ENCODE data around the gene ABCF3.
A peak's percentile ranks its signal among the peaks of the same experiment; 100 is the strongest.
"Not testable (repeated sequence)": the region's sequence is repeated elsewhere in the genome, so short reads cannot be mapped to it uniquely, and the experiment has no call there.

ABCF3 gene

DNA sequence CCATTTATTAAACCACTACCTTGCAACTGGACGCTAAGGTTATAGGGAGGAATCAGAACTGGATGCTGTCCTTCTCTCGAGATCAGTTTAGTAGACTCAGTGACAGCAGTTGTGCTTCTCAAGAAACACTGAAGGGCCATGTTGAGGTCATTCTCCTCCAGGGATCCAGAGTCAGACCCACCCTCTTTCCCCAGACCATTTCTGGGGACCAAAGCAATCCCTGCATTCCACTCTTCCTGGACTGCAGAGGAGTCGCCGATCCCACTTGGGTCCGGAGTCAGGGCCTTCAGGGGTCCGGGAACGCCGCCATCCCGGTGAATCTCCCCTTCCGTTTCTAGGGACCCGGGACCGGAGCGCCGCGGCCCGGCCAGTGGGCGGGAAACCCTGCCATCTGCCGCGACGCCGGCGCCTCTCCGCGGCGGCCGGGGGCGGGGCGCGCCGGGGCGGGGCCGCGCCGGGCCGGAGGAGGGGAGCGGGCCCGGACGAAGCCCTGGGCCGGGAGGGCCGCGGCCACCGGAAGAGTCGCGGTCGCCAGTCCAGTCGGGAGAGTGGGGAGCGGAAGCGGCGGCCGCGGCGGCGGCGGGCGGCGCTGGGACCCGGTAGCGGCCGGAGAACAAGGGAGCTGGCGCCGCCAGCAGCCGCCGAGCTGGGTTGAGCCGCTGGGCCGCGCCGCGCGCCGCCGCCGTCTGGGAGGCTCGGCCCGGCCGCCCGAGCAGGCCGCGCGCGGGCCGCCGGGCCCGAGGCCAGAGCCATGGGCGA, 30.9 kb upstream of the ABCF3 start, which contains the start of gene DVL3:
Gene DVL3 (plus strand): TSS at position 493 of the 759 bp plus-strand sequence. CDS start 259 bp downstream, at position 752.
- Histone ChIP-seq H3K9ac (peak within 1 kb of the TSS; percentile 90), H3K9me3 (no peaks in the 10 kb centered on the region), H3K4me2 (peak within 1 kb of the TSS; percentile 99), H3K4me3 (peak within 1 kb of the TSS; percentile 94), H3K27me3 (no peaks in the 10 kb centered on the region), H3K27ac (peak within 1 kb of the TSS; percentile 80), H3K4me1 (peaks cover 46% of the 10 kb centered on the region), H4K20me1 (peaks cover 44% of the 10 kb centered on the region), H3K36me3 (no peaks in the 10 kb centered on the region)
- no peak for TF ChIP-seq Cebpa-rat (IDR thresholded peaks at IDR 0.05)

DNA sequence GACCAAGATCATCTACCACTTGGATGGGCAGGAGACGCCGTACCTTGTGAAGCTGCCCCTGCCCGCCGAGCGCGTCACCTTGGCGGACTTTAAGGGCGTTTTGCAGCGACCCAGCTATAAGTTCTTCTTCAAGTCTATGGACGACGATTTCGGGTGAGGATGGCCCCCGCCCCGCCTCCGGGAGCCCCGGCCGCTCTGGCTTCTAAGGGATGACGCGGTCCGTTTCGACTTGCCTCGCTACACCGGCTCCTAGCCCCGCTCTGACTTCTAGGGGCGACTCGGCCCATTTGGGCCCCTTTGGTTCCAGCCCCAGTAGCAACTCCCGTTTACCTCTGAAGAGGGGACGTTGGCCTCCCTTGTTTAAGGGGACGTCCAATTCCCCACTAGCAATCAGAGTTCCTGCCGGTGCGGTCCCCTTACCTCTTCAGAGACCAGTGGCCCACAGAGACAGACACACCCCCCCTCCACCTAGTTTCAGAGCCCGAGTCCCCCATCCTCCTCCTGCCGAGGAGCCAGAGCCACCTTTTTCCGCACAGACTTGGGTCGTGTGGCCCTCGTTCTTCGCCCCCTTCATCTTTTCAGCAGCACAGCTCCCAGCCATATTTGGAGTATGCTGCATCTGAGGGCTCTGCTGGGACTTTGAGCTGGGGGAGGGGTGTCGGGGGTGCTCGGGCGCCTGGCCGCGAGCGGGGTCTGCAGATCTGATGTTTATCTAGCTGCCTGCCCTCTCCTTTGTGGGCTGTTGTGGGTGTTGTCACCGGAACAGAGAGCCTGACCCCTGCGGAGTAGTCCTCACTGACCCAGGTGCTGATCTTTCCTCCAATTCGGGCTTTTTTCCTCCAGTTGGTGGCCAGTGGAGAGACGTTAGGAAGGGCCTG, 30.1 kb upstream of the ABCF3 start:
- no peak for TF ChIP-seq Cebpa-rat (IDR thresholded peaks at IDR 0.05)
- peak overlapping the region; percentile 94 for H3K4me3 ChIP-seq
- H3K9me3 ChIP-seq, result no peaks in the 10 kb centered on the region
- H3K36me3 ChIP-seq, result peaks cover 6% of the 10 kb centered on the region
- no peaks in the 10 kb centered on the region for H3K27me3 ChIP-seq
- peak overlapping the region; percentile 90 for H3K9ac ChIP-seq
- H3K4me1 ChIP-seq, result peaks cover 46% of the 10 kb centered on the region
- peaks cover 52% of the 10 kb centered on the region for H4K20me1 ChIP-seq
- H3K27ac ChIP-seq, result peak overlapping the region; percentile 80
- peak overlapping the region; percentile 99 for H3K4me2 ChIP-seq

DNA sequence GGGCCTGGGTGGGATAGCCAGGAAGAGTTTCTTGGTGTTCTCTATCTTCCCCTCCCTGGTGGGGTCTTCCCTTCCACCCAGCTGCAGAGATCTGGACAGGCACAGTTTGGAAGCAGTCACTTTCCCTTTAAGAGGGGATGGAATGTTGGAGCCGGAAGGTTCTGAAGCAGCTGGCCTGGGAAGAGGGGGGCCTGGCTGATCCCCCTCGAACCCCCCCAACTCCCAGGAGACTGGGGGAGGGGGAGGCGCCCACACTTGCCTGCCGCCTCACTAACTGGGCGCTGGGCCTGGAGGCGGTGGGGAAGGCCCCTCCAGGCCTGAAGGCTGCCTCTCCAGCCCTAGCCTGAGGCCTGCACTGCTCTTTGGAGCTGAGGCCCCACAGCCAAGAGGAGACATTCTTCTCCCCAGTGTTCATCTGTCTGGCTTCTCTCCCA, 29.5 kb upstream of the ABCF3 start:
- TF ChIP-seq Cebpa-rat (IDR thresholded peaks at IDR 0.05), result no peak
- Histone ChIP-seq H3K9ac (peak overlapping the region; percentile 90), H3K36me3 (peaks cover 13% of the 10 kb centered on the region), H3K4me1 (peaks cover 46% of the 10 kb centered on the region), H3K4me2 (peak overlapping the region; percentile 99), H3K9me3 (no peaks in the 10 kb centered on the region), H3K4me3 (peak overlapping the region; percentile 94), H4K20me1 (peaks cover 59% of the 10 kb centered on the region), H3K27ac (peak overlapping the region; percentile 80), H3K27me3 (no peaks in the 10 kb centered on the region)

DNA sequence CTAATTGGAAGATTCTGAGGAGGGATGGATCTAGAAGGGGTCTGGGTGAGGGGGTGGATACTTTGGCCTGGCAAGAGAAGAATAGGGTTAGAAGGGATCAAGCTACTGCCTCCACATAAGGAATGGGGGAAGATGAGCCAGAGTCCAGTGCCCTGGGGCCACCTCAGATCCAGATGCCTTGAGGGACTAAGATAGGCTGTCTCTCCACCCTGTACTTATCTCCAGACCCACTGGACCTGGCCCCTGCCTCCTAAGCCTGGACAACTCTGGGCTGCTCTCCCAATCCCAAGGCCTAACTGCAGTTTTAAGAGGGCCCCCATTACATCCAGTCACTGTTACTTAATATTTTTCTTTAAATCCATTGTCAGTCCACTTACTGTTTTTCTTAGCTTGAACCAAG, 28.8 kb upstream of the ABCF3 start:
- H3K9me3 ChIP-seq, result no peaks in the 10 kb centered on the region
- peaks cover 66% of the 10 kb centered on the region for H4K20me1 ChIP-seq
- H3K27ac ChIP-seq, result peak overlapping the region; percentile 80
- H3K36me3 ChIP-seq, result peaks cover 20% of the 10 kb centered on the region
- H3K27me3 ChIP-seq, result no peaks in the 10 kb centered on the region
- peak overlapping the region; percentile 94 for H3K4me3 ChIP-seq
- TF ChIP-seq Cebpa-rat (IDR thresholded peaks at IDR 0.05), result no peak
- H3K4me2 ChIP-seq, result peak overlapping the region; percentile 99
- H3K9ac ChIP-seq, result peak overlapping the region; percentile 90
- peaks cover 46% of the 10 kb centered on the region for H3K4me1 ChIP-seq

DNA sequence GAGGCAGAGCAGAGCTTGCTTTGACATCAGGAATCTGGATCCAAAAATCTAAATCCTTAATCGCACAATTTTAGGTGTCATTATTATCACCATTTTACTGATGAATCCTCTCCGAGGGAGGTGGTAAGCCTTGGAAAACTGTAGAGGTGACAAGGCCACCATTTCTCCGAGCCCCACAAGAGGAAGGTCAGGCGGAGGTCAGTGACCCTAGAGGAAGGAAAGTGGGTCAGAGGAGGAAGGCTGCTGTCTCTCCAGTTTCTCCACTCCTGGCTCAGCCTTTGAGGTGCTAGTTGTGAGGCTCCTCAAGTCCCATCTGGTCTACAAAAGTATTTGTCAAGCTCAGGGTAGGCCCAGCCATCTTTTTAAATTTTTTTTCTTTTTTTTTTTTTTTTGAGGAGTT, 27.6 kb upstream of the ABCF3 start:
- peak overlapping the region; percentile 99 for H3K4me2 ChIP-seq
- H3K9ac ChIP-seq, result peak overlapping the region; percentile 90
- H3K4me1 ChIP-seq, result peaks cover 44% of the 10 kb centered on the region
- peaks cover 78% of the 10 kb centered on the region for H4K20me1 ChIP-seq
- no peak overlapping the region for H3K27ac ChIP-seq
- peaks cover 31% of the 10 kb centered on the region for H3K36me3 ChIP-seq
- no peak for TF ChIP-seq Cebpa-rat (IDR thresholded peaks at IDR 0.05)
- no peaks in the 10 kb centered on the region for H3K9me3 ChIP-seq
- H3K4me3 ChIP-seq, result no peak overlapping the region
- H3K27me3 ChIP-seq, result no peaks in the 10 kb centered on the region

DNA sequence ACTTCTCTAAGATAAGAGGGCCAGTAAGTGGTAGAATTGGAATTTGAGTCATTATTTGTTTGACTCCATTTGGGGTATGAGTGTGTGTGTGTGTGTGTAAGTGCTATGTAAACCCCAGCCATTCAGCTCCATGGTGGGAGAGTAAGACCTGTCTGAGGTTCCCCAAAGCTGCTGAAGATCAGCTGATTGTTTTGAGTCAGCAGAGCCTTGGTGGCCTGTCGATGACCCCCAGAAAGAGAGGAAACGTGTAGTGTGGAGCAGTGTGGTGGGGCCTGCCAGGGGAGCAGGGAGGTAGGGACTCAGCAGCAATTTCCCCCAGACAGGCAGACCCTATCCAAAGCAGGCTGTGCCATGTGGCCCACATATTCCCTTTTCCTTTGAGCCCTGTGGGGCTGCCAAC, 25.5 kb upstream of the ABCF3 start:
- no peak for TF ChIP-seq Cebpa-rat (IDR thresholded peaks at IDR 0.05)
- Histone ChIP-seq H3K36me3 (peaks cover 52% of the 10 kb centered on the region), H3K9ac (peak overlapping the region; percentile 9; the same call in 1 of the 2 replicates), H3K9me3 (no peaks in the 10 kb centered on the region), H3K4me1 (peaks cover 41% of the 10 kb centered on the region), H4K20me1 (peaks cover 97% of the 10 kb centered on the region), H3K4me2 (no peak overlapping the region), H3K27me3 (no peaks in the 10 kb centered on the region), H3K27ac (no peak overlapping the region), H3K4me3 (no peak overlapping the region)

DNA sequence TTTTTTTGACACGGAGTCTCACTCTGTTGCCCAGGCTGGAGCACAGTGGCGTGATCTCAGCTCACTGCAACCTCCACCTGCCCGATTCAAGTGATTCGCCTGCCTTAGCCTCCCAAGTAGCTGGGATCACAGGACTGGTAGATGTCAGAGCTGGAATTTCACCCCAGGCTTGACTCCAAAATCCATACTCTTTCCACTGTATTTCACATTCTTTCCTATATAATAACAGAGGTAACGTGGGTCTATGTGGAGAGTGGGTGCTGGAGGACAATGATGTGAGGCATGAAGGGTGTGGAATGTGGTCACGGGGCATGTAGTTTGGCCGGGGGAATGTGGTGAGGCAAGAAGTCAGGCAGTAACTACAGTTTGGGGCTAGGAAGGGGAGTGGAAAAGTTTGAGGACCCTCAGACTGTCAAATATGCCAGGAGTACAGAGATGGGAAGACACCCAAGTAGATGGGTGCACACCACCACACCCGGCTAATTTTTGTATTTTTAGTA, 23.4 kb upstream of the ABCF3 start:
- H3K4me3 ChIP-seq, H3K27me3 ChIP-seq, H3K9me3 ChIP-seq, H3K4me2 ChIP-seq, H3K9ac ChIP-seq, H3K27ac ChIP-seq: not testable (repeated sequence)
- H3K4me1 ChIP-seq, result peaks cover 28% of the 10 kb centered on the region
- peaks cover 86% of the 10 kb centered on the region for H4K20me1 ChIP-seq
- peaks cover 74% of the 10 kb centered on the region for H3K36me3 ChIP-seq

DNA sequence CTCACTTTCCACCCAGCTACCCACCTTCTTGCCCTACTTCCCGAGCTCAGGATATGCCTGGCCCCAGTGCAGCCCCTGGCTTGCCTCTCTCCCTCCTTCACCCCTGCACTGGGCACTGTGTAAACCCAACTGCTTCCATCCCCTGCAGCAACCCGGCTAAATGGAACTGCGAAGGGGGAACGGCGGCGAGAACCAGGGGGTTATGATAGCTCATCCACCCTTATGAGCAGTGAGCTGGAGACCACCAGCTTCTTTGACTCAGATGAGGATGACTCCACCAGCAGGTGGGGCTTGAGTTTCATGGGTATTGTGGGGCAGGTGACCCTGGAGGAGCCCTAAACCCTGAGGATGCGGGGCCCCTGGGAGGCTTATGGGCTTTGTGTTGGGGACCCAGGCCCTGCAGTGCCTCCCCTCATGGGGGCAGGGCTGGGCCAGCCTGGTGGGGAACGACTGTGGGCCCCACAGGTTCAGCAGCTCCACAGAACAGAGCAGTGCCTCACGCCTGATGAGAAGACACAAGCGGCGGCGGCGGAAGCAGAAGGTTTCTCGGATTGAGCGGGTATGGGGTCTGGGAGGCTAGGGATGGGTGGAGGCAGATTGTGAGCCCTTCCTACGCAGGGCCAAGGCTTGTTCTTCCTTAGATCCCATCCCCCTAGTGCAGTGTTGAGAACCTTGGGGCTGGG, 21.2 kb upstream of the ABCF3 start:
- Histone ChIP-seq H3K9me3 (no peaks in the 10 kb centered on the region), H3K27me3 (no peaks in the 10 kb centered on the region), H3K9ac (no peak overlapping the region), H3K4me3 (no peak overlapping the region), H3K36me3 (peaks cover 95% of the 10 kb centered on the region), H4K20me1 (peaks cover 64% of the 10 kb centered on the region), H3K4me1 (peaks cover 7% of the 10 kb centered on the region), H3K4me2 (no peak overlapping the region), H3K27ac (no peak overlapping the region)
- TF ChIP-seq Cebpa-rat (IDR thresholded peaks at IDR 0.05), result no peak

DNA sequence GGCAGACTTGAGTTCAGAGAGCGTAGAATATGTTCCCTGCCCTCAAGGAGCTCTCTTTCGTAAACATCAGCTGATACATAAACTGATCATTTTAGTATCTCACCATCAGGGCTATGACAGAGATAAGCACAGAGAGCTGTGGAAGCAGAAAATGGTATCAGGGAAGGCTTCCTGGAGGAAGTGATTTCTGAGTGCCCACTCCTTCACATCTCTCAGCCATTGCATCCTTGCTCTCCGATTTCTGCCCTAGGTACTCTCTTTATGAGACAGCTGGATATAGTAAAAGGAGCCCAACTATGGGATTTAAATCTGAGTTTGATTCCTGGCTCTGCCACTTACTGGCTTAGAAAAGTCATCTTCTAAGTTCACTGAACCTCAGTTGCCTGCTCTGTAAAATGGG, 20.5 kb upstream of the ABCF3 start:
- H3K4me2 ChIP-seq, result no peak overlapping the region
- peaks cover 57% of the 10 kb centered on the region for H4K20me1 ChIP-seq

More for the DNA sequence above, 20.5 kb upstream of the ABCF3 start:
- Histone ChIP-seq H3K9me3 (no peaks in the 10 kb centered on the region), H3K36me3 (peaks cover 100% of the 10 kb centered on the region), H3K27ac (no peak overlapping the region), H3K4me3 (no peak overlapping the region), H3K4me1 (peaks cover 7% of the 10 kb centered on the region), H3K9ac (no peak overlapping the region), H3K27me3 (no peaks in the 10 kb centered on the region)
- no peak for TF ChIP-seq Cebpa-rat (IDR thresholded peaks at IDR 0.05)

Measured in BLaER1 (cell line).